SK-N-SH treated with all-trans-retinoic acid at 6 μM for 48 hours (cell line): Measurements from ENCODE around the gene CNTNAP2.

ENCODE experiments used
- ATAC-seq: fragments of 200-7000 bp; cut with Tn5 transposase; 3 replicates; pipeline ENCODE4 v1.9.1; 2020; ENCODE audit warnings: mild to moderate bottlenecking, moderate library complexity
- ARNTL ChIP-seq: fragments of 450-650 bp; formaldehyde crosslinking; IDR thresholded peaks from 2 replicates; pipeline ENCODE4 v1.5.0; 2020; ENCODE audit warnings: low read depth, mild to moderate bottlenecking, moderate library complexity, borderline replicate concordance
- BACH2 ChIP-seq: fragments of 250-450 bp; sonication (Bioruptor Pico); IDR thresholded peaks from 2 replicates; pipeline ENCODE4 v1.9.0; 2021; ENCODE audit warnings: mild to moderate bottlenecking, borderline replicate concordance
- CREB5 ChIP-seq: fragments of 250-450 bp; sonication (Bioruptor Pico); IDR thresholded peaks from 2 replicates; pipeline ENCODE4 v1.5.1; 2020; ENCODE audit warnings: low read depth, mild to moderate bottlenecking, moderate library complexity
- CSDC2 ChIP-seq: fragments of 250-450 bp; sonication (Bioruptor Pico); IDR thresholded peaks from 2 replicates; pipeline ENCODE4 v1.5.0; 2020; ENCODE audit warnings: mild to moderate bottlenecking, moderate library complexity
- CSRNP3 ChIP-seq: fragments of 250-450 bp; sonication (Bioruptor Pico); IDR thresholded peaks from 2 replicates; pipeline ENCODE4 v1.5.1; 2021; ENCODE audit warnings: mild to moderate bottlenecking, moderate library complexity
- ESRRG ChIP-seq: fragments of 250-450 bp; sonication (Bioruptor Pico); IDR thresholded peaks from 2 replicates; pipeline ENCODE4 v1.6.1; 2021; ENCODE audit warnings: mild to moderate bottlenecking
- GLIS3 ChIP-seq: fragments of 250-450 bp; sonication (Bioruptor Pico); IDR thresholded peaks from 2 replicates; pipeline ENCODE4 v1.5.0; 2020; ENCODE audit warnings: mild to moderate bottlenecking, moderate library complexity
- ISL1 ChIP-seq: fragments of 250-450 bp; sonication (Bioruptor Pico); IDR thresholded peaks from 2 replicates; pipeline ENCODE4 v2.1.2; 2022; ENCODE audit warnings: mild to moderate bottlenecking, moderate library complexity
- OSR1 ChIP-seq: fragments of 250-450 bp; sonication (Bioruptor Pico); IDR thresholded peaks from 2 replicates; pipeline ENCODE4 v1.8.0; 2022; ENCODE audit warnings: moderate library complexity, mild to moderate bottlenecking, inconsistent platforms
- POU6F1 ChIP-seq: fragments of 250-450 bp; sonication (Bioruptor Pico); IDR thresholded peaks from 2 replicates; pipeline ENCODE4 v1.8.0; 2021; ENCODE audit warnings: low read depth, mild to moderate bottlenecking, moderate library complexity, borderline replicate concordance
- PPARA ChIP-seq: fragments of 250-450 bp; sonication (Bioruptor Pico); IDR thresholded peaks from 2 replicates; pipeline ENCODE4 v1.5.0; 2020; ENCODE audit warnings: mild to moderate bottlenecking, borderline replicate concordance
- RARB ChIP-seq: fragments of 250-450 bp; sonication (Bioruptor Pico); IDR thresholded peaks from 2 replicates; pipeline ENCODE4 v1.8.0; 2021; ENCODE audit warnings: mild to moderate bottlenecking, moderate library complexity
- TCF4 ChIP-seq: fragments of 250-450 bp; sonication (Bioruptor Pico); IDR thresholded peaks from 2 replicates; pipeline ENCODE4 v1.8.0; 2021; ENCODE audit warnings: mild to moderate bottlenecking, moderate library complexity, borderline replicate concordance
- TOX ChIP-seq: fragments of 250-450 bp; sonication (Bioruptor Pico); IDR thresholded peaks from 2 replicates; pipeline ENCODE4 v1.8.0; 2021; ENCODE audit warnings: mild to moderate bottlenecking, moderate library complexity, borderline replicate concordance
- ZC3H10 ChIP-seq: fragments of 250-450 bp; sonication (Bioruptor Pico); IDR thresholded peaks from 2 replicates; pipeline ENCODE4 v1.5.1; 2021; ENCODE audit warnings: mild to moderate bottlenecking, moderate library complexity
- ZFP3 ChIP-seq: fragments of 250-450 bp; sonication (Bioruptor Pico); IDR thresholded peaks from 2 replicates; pipeline ENCODE4 v1.5.0; 2020; ENCODE audit warnings: mild to moderate bottlenecking, moderate library complexity
- ZFP30 ChIP-seq: fragments of 450-650 bp; formaldehyde crosslinking; IDR thresholded peaks from 2 replicates; pipeline ENCODE4 v1.5.0; 2022; ENCODE audit warnings: mild to moderate bottlenecking, moderate library complexity
- ZNF565 ChIP-seq: fragments of 450-650 bp; formaldehyde crosslinking; conservative IDR thresholded peaks from 2 replicates; pipeline ENCODE4 v1.5.0; 2020; ENCODE audit warnings: low read depth, mild to moderate bottlenecking, moderate library complexity
- ZNF70 ChIP-seq: fragments of 450-650 bp; formaldehyde crosslinking; IDR thresholded peaks from 2 replicates; pipeline ENCODE4 v1.5.0; 2020; ENCODE audit warnings: mild to moderate bottlenecking, moderate library complexity
- ZNF8 ChIP-seq: fragments of 450-650 bp; formaldehyde crosslinking; IDR thresholded peaks from 2 replicates; pipeline ENCODE4 v1.5.0; 2020; ENCODE audit warnings: mild to moderate bottlenecking, moderate library complexity
- TF ChIP-seq, protein P1 (sequence below): fragments of 250-450 bp; sonication (Bioruptor Pico); IDR thresholded peaks from 2 replicates; pipeline ENCODE4 v1.8.0; 2020; ENCODE audit warnings: mild to moderate bottlenecking, moderate library complexity, borderline replicate concordance
- TF ChIP-seq, protein P2 (sequence below): fragments of 250-450 bp; sonication (Bioruptor Pico); IDR thresholded peaks from 2 replicates; pipeline ENCODE4 v1.5.0; 2020; ENCODE audit warnings: mild to moderate bottlenecking, moderate library complexity

Gene CNTNAP2

GRCh38 chr7:147570390-147570789 lies 1453.8 kb downstream of the CNTNAP2 start:
- TF ChIP-seq ARNTL (no peak), CREB5 (CRISPR knock-in tag) (peak; percentile 7; the same call in 1 of the 2 replicates), ISL1 (CRISPR knock-in tag) (peak; percentile 70)
- ATAC-seq: no peak

- TF ChIP-seq TOX (CRISPR knock-in tag) (no peak), CSRNP3 (CRISPR knock-in tag) (no peak), ZNF565 (CRISPR knock-in tag) (no peak), GLIS3 (CRISPR knock-in tag) (no peak), ZNF70 (CRISPR knock-in tag) (no peak), CREB5 (CRISPR knock-in tag) (no peak)
- ATAC-seq: no peak
Observed at GRCh38 chr7:147571436-147572185, 1455.0 kb downstream of the CNTNAP2 start.

GRCh38 chr7:147578196-147578595 lies 1461.6 kb downstream of the CNTNAP2 start:
- ATAC-seq: no peak
- TF ChIP-seq CSRNP3 (CRISPR knock-in tag): no peak
- no peak for TF ChIP-seq RARB
- no peak for TF ChIP-seq ZNF565 (CRISPR knock-in tag)
- TF ChIP-seq, protein P1, sequence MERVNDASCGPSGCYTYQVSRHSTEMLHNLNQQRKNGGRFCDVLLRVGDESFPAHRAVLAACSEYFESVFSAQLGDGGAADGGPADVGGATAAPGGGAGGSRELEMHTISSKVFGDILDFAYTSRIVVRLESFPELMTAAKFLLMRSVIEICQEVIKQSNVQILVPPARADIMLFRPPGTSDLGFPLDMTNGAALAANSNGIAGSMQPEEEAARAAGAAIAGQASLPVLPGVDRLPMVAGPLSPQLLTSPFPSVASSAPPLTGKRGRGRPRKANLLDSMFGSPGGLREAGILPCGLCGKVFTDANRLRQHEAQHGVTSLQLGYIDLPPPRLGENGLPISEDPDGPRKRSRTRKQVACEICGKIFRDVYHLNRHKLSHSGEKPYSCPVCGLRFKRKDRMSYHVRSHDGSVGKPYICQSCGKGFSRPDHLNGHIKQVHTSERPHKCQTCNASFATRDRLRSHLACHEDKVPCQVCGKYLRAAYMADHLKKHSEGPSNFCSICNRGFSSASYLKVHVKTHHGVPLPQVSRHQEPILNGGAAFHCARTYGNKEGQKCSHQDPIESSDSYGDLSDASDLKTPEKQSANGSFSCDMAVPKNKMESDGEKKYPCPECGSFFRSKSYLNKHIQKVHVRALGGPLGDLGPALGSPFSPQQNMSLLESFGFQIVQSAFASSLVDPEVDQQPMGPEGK (CRISPR knock-in tag): no peak
- TF ChIP-seq ZNF8 (CRISPR knock-in tag): no peak
- TF ChIP-seq PPARA (CRISPR knock-in tag): no peak
- no peak for TF ChIP-seq ESRRG (CRISPR knock-in tag)
- no peak for TF ChIP-seq GLIS3 (CRISPR knock-in tag)
- TF ChIP-seq ZFP30: no peak
- TF ChIP-seq, protein P2, sequence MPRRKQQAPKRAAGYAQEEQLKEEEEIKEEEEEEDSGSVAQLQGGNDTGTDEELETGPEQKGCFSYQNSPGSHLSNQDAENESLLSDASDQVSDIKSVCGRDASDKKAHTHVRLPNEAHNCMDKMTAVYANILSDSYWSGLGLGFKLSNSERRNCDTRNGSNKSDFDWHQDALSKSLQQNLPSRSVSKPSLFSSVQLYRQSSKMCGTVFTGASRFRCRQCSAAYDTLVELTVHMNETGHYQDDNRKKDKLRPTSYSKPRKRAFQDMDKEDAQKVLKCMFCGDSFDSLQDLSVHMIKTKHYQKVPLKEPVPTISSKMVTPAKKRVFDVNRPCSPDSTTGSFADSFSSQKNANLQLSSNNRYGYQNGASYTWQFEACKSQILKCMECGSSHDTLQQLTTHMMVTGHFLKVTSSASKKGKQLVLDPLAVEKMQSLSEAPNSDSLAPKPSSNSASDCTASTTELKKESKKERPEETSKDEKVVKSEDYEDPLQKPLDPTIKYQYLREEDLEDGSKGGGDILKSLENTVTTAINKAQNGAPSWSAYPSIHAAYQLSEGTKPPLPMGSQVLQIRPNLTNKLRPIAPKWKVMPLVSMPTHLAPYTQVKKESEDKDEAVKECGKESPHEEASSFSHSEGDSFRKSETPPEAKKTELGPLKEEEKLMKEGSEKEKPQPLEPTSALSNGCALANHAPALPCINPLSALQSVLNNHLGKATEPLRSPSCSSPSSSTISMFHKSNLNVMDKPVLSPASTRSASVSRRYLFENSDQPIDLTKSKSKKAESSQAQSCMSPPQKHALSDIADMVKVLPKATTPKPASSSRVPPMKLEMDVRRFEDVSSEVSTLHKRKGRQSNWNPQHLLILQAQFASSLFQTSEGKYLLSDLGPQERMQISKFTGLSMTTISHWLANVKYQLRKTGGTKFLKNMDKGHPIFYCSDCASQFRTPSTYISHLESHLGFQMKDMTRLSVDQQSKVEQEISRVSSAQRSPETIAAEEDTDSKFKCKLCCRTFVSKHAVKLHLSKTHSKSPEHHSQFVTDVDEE: no peak
- no peak for TF ChIP-seq TCF4 (CRISPR knock-in tag)
- no peak for TF ChIP-seq ISL1 (CRISPR knock-in tag)
- TF ChIP-seq CREB5 (CRISPR knock-in tag): no peak
- TF ChIP-seq ZFP3 (CRISPR knock-in tag): no peak
- no peak for TF ChIP-seq BACH2 (CRISPR knock-in tag)
- no peak for TF ChIP-seq POU6F1 (CRISPR knock-in tag)
- TF ChIP-seq CSDC2: no peak
- TF ChIP-seq OSR1 (CRISPR knock-in tag): no peak
- no peak for TF ChIP-seq ZC3H10 (CRISPR knock-in tag)
- TF ChIP-seq TOX (CRISPR knock-in tag): no peak
- TF ChIP-seq, all 23 proteins: peak for 0
